IPS-11a (cell line): ENCODE data around the gene FAM53B.

Source experiments
- H3K4me3 ChIP-seq: one replicate; pipeline ENCODE4 v1.5.1; 2013; ENCODE audit warnings: low read depth, low read length, control low read depth

FAM53B gene

DNA sequence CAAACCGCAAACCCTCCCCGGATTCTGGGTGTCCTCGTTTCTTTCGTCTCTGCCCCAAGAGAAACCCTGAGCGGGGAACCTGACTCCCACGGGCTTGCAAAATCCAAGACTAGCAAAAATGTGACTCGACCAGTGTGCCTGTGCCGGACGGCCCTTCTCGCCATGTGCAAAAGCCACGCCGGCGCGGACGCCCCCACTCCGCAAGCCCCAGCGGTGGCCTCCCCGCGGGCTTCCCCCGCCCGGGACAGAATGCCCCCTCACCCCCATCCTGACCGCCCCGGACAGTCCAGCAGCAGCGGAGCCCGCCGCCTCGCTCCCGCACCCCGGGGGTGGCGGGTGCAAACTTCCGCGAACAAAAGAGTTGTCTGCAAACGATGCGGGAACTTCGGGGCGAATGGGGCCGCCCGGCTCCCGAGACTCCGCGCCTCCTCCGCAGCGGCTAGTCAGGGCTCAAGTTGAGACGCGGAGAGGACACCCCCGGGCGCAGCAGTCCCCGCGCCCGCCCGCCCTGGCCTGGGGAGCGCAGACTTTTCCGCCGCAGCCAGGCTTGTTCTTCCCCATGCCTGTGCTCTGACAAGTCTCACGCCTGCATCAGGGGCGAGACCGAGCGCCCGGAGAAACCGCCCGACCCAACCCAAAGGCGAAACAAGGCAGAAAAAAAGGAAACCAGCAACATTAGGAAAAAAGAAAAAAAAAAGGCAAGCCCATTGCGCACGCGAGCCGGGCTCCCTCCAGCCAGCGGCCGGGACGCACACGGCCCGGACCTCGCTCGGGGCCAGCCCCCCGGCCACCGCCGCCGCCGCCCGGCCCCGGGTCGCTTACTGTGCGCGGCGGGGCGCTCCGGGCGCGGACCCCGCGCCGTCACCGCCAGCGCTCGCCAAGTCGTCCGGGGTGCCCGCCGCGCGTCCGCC is 732 bp downstream of the FAM53B start:
- peak overlapping the region; percentile 52 for H3K4me3 ChIP-seq

DNA sequence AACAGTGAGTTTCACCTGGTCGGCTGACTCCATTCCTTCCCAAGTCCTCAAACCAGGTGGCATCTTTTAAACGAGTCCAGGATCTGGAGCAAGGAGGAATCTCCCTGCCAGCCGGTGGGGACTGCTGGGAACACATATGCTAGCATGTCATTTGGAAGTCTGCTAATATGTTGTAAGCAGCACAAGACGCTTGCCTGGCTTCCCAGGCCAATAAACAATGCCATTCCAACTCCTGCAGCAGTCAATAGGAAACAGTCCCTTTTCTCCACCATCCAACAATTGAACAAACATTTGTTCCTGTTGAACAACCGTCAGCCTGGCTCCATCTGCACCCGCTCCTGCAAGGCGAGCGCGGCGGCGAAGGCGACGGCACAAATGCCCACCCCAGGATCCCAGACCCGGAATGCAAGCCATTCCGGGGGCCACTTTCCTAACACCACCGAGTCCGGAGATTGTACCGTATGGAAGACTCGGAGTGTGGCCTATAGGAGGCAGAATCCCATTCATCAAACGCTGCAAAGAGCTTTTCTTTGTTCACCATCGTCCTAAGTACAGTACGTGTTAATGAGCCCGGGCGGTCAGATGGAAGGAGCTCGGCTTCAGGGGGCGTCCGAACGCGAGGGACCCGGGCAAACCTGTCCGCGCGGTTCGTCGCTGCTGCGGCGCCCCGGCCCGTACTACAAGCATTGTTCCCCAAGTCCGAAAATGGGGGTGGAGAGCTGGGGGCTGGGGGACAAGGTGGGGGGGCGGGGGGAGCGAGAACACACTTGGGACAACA is 1.6 kb downstream of the FAM53B start:
- peak overlapping the region; percentile 52 for H3K4me3 ChIP-seq

DNA sequence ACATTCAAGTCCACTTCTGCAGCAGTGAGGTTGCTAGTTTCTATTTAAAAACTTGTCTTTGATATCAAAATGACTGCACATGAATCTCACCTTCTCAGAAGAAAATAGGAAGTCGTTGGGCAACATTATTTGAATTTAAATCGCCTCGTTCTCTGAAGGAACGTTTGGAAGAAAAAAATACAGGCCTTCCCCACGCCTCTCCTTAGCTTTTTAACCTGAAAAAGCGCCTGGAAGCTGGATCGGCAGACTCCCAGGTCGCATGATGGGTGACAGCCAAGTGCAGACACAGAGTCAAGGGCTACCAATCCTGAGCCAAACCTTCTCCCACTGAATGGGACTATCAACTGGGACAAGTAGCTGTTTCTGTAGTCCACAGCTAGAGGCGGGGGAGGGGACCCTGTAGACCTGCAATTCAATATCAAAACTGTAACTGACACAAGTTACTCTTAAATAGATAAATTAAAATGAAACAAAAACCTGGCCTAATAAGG is 2.2 kb downstream of the FAM53B start:
- no peak overlapping the region for H3K4me3 ChIP-seq

- H3K4me3 ChIP-seq, result no peak overlapping the region
These were observed 2.8 kb downstream of the FAM53B start for GRCh38 chr10:124741281-124741921.

DNA sequence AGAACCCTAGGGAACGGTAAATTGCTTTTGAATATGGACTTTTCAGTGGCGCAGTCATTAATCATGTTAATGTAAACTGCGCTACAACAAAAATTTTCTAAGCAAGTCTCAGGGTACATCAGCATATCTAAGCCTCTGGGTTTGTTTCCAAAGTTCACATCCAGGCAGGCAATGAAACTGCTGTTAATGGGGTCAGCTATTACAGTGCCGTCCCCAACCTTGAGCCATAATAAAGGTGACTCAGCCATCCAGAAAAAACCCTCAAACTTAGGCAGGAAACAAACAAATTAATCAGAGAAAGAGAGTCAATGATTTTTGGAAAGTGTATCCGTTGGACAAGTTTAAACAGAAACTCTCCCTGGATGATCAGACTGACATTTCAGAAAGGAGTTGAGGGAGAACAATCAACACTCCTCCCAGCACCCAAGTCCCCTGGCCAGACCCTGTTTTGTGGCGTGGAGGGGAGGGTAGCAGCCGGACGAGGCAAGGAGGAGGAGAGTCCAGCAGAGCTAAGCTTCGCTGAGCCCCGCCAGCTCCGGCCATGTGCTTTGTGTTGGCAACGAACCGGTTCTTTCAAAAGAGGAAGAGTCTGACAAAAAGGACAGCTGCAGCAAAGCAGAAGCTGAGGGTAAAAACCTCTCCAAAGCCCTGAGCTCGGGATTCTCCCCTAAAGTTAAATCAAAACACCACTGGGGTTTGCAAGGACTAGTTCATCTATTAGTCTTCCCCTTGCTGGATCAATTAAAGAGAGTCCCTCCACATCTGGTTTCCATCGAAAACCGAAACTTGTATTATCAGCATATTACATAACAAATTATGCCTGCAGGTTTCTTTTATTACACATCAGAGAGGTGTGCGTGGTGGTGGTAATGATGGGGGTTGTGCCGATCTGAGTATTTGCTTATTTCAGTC is 3.6 kb downstream of the FAM53B start:
- no peak overlapping the region for H3K4me3 ChIP-seq

DNA sequence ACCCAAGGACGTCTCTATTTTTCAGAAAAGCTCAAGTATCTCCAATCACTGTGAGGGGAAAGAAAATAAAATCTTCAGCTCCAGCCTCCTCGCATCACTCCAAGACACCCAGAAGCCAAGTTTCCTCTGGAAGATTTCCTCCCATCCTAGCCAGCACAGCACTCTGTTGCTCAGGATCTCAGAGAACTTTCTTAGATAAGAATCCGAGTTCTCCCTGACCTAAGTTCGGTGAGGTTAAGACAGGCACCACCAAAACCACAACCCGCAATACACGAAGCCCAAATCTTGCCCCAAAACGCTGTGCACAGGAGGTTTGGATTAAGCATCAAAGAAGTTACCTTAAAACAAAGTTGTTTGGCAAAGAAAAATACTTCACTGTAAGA is 4.2 kb downstream of the FAM53B start:
- no peak overlapping the region for H3K4me3 ChIP-seq

GRCh38 chr10:124739119-124739921 is 4.9 kb downstream of the FAM53B start:
- H3K4me3 ChIP-seq, result no peak overlapping the region

- no peak overlapping the region for H3K4me3 ChIP-seq
These were observed 5.7 kb downstream of the FAM53B start for GRCh38 chr10:124738441-124738840.

DNA sequence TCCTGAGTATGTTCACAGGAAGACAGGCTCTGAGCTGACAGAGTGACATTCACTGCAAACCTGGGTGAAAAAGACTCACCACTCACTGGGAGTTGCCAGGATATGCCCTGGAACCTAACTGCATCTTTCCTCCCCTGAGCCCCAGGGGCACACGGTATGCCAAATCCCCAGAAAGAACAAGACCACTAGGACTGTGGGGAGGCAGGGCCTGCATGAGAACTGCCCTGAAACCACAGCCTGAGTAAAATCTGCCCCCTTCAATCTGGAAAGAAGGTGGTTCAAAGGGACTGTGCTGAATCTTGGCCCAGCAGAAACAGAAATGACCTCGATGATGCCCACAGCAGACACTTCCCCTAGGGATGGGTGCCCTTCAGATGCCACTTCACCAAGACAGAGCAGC is 6.5 kb downstream of the FAM53B start:
- H3K4me3 ChIP-seq, result no peak overlapping the region

DNA sequence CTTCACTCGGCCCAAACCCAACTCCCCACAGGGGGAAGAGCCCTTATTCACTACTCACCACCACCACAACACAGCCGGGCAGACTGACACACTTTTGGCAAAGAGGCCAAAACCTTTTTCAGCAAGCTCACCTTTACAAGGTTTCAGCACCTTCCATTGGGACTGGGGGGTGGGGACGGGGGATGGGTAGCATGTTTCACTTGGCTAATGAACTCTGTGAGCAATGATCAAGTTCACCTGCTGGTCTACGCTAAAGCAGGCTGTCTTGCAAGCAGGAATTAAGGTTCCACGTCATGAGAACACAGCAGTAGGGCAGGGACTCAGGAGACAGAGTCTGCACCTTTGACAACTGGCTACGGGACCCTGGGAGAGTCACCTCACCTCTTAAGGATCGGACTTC is 7.0 kb downstream of the FAM53B start:
- H3K4me3 ChIP-seq, result no peak overlapping the region

DNA sequence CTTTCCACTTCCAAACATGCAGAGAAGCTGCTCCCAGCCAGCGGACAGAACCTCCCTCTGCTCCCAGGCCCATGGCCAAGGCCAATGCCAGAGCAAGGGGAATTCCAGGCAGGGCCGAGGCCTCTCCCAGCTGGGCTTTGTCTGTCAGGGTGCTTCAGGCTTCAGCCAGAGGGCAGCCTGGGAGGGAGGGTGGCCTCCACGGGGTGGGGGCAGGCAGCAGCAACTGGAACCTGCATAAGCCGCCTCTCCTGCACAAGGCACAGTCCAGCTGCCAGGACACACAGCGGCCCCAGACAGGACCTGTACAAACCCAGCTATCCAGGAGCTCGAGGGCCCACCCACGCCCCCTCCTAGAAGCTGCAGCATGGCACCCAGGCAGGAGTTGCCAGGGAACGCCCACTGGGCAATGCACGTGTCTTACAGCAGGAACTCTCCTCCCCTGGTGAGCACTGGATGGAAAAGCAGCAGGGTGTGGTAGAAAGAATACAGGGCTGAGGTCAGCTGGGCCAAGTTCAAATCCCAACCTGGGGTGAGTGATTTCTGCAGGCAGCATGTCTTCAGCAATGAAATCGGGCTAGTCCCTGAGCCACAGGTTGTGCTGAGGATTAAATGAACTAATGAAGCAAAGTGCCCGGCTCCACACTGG is 7.6 kb downstream of the FAM53B start:
- H3K4me3 ChIP-seq, result no peak overlapping the region

GRCh38 chr10:124735491-124736286 is 8.5 kb downstream of the FAM53B start:
- no peak overlapping the region for H3K4me3 ChIP-seq

GRCh38 chr10:124734311-124735166 is 9.6 kb downstream of the FAM53B start:
- no peak overlapping the region for H3K4me3 ChIP-seq

- no peak overlapping the region for H3K4me3 ChIP-seq
These were observed 10.5 kb downstream of the FAM53B start for GRCh38 chr10:124733571-124734245.

- no peak overlapping the region for H3K4me3 ChIP-seq
These were observed 11.1 kb downstream of the FAM53B start for GRCh38 chr10:124732931-124733570.

GRCh38 chr10:124731551-124731950 is 12.6 kb downstream of the FAM53B start:
- no peak overlapping the region for H3K4me3 ChIP-seq
